GM21390 (cell line): ENCODE results near the gene OCSTAMP.

Experiments used
- ATAC-seq: cut with Tn5 transposase; IDR thresholded peaks from one replicate; pipeline ENCODE4 v1.9.1; 2021; ENCODE audit not compliant: unreplicated experiment

The OCSTAMP gene

DNA sequence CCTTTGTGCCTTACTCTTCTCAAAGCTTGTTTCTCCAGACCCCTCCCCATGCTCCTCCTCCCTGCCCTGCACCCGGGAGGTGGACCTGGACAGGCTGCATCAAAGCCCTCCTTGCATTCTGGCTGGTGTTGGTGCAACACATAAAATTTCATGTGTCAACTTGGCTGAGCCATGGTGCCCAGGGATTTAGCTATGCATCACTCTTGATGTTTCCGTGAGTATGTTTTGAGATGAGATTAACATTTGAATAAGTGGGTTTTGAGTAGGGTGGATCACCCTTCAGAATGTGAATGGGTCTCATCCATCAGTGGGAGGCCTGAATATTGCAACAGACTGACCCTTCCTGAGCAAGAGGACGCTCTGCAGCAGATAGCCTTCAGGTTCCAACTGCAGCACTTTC is 4.4 kb upstream of the OCSTAMP start:
- no peak for ATAC-seq

DNA sequence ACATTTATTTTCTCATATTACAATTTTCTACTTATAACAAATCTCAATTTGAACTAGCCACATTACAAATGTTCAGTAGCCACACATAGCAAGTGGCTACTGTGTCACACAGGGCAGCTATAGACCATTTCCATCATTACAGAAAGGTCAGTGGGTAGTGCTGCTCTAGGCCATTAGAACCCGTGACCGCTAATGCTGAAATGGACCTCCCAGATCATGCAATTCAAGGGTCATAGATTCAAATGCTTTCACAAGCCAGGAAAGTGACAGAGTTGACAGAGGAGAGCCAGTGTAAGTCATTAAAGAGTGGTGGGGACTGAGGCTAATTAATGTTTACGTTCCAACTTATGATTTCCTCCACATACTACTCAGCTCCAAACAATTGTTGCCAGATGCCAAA is 3.5 kb upstream of the OCSTAMP start:
- ATAC-seq: no peak

DNA sequence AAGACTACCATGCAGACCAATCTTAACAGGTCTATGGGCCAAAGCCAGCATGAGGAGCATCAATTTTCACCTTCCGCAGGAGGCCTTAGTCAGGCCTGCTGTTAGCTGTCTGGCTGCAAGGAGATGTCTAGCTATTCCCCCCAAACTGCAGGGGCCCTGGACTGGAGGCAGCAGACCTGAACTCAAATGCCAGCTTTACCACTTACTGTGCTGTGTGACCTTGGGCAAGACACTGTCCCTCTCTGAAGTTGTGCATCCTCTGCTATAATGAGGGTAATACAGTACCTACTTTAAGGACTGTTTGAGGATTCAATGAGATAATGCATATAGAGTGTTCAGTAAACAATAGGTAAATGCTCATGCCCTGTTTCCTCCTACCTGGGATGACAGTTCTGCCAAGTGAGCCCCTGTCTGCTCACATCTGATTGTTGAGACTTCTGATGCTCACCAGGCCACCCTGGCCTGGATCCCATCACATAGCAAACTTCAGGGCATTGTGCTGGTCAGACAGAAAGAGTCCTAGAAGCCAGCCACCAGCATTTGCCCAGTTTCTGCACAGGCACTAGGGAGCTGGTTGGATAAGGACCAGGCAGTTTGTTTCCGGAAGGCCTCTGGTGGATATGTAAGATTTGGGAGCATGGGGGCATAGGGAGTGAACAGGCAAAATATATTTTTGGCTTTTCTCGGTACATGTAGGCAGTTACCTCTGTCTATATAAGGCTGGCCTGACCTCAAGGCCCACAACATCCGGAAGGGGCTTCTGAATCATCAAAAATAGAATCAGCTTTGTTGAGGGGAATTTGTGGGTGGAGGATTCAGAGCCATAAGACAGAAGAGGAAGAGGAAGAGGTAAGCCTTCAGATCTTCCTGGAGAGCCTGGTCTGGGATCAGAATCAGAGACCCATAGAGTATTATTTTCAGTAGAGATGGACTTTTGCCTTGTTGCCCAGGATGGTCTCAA is 2.3 kb upstream of the OCSTAMP start:
- ATAC-seq: peak; percentile 76

DNA sequence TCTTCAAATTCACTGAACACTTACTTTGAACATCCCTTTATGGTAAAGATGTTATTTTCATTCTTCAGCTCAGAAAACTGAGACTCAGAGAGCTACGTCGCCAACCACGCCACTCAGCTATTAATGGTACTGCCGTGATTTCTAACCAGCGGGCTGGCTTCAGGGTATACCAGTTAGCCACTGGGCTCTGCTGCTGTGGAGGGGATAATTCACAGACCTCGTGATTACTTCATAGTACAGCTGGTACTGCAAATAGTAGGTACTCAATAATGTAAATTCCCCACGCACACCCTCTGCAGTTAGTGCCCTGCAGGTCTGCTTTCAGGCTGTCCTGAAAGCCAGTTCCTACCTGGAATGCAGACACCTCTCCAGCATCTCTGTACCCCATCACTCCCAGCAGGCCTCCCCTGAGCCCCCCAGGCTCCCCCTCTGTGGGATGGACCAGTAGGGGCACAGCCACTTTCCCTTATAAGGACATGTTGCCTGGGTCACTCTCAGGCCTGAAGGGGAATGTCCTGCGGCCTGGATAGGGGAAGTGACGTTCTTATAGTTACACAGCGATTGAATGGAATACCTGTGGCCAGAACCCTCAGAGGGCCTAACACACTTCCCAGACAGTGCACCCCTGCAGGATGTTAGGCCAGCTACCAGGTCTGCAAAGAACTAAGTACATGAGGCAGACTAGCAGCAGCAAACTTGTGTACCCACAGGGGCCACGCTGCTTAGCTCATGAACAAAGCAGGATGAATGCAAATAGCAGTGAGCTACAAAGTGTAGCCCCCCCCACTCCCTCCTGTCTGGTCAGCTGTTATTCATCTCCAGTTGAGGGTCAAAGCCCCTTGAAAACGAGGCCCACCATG is 1.3 kb upstream of the OCSTAMP start:
- ATAC-seq: no peak

DNA sequence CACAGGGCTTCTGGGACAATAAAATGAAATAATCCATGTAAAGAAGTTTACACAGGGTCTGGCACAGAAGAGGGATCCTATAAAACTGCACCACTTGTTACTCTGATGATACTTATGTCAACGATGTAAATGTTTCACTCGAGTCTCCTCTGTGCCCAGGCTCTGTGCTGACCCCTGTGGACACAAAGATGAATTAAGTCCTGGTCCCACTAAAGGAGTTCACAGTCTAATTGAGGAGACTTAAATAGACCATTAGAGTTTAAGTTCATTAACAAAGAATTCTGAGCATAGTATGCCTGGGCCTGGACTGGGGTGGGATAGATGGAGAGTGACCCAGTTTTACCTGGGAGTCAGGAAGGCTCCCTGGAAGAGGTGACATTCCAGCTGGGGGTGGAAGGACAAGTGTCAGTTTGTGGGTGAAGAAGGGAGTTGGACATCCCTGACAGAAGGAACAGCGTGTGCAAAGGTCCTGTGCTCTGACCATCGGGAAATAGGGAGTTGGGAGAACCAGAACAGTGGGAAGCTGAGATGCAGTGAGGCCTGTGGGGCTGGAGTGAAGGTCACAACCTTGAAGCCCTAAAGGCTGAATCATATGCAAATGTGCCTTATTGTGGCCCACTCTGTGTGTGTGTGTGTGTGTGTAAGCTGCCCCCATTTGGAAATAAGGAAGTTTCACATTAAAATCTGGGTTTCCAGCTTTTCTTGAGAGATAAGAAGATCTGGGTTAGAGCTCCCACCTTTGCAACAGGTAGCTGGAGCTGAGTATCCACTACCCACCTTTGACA is 1.1 kb downstream of the OCSTAMP start:
- no peak for ATAC-seq

DNA sequence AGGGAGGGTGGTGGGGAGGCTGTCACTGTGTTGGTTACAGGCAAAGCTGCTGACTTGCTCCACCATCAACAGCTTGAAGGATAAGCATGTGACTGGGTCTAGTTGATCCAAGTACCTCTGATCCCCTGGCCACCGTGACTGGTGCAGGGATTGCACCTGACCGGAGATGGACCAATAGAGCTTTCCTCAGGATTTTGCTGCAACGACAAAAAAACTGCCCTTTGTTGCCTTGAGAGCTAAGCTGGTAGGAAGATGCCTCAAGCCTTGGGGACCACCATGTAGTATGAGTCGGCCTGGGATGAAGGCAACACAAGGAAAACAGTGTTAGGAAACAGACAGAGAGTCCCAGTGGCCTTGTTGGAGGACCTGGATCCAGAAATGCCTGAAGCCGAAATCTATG is 1.8 kb downstream of the OCSTAMP start:
- ATAC-seq: no peak

DNA sequence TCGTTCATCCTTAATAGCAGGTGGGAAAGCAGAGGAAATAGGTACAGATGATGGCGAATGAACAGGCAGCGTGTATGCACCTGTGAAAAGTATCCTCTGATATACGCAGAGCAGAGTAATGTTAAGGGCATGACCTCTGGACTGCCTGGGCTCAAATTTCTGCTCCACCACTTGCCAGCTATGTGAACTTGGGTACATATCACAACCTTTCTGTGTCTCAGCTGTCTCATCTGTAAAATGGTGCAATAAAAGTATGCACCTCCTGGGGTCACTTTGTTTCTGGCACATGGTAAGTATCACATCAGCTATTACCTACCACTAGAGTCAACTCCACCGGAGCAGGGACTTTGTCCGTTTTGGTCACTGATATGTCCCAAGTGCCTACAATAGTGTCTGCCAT is 2.5 kb downstream of the OCSTAMP start:
- ATAC-seq: no peak

DNA sequence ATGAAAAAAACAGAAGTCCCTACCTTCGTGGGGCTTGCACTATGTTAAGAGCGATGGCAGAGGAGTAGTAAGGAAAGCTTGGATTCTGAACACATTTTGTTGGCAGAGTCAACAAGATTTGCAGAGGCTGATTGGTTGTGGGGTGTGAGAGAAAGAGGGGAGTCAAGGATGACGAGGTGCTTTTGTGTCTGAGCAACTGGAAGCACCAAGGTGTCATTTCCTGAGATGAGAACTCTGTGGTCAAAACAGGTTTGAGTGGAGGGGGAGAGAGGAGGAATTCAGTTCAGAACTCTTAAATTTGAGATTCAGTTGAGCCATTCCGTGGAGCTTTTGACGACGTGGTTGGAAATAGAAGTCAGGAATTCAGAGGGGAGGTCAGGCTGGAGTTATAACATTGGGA is 3.5 kb downstream of the OCSTAMP start:
- no peak for ATAC-seq

DNA sequence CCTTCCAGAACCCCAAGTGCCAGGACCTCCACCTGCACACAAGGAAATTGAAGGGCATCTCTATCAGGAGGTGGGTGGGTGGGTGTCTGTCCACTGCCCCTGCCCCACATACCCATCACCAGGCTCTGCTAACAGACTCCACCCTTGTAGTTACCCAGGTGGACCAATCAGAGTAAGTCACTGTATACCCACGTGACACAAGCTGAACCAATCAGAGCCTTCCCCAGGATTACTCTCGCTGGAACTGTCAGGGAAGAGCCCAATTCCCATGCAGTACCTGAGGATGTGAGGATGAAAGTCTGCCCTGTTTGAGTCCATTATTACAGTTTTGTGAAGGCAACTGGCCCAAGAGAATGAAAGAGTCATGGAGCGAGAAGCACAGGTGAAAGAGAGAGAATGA is 4.2 kb downstream of the OCSTAMP start:
- ATAC-seq: no peak

DNA sequence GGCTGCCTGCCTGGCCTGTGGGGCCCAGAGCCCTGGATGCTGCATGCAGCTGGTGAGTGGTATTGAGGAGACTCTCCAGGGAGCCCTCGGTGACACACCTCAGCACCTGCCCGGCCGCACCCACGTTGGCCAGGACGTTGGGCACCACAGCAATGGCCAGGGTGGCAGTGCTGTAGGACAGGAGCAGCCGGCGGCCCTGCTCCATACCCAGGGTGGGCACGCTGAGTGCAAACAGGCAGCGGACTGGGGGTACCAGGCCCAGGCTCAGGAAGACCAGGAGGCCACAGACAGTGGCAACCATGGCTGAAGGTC is 4.7 kb downstream of the OCSTAMP start:
- ATAC-seq: no peak

DNA sequence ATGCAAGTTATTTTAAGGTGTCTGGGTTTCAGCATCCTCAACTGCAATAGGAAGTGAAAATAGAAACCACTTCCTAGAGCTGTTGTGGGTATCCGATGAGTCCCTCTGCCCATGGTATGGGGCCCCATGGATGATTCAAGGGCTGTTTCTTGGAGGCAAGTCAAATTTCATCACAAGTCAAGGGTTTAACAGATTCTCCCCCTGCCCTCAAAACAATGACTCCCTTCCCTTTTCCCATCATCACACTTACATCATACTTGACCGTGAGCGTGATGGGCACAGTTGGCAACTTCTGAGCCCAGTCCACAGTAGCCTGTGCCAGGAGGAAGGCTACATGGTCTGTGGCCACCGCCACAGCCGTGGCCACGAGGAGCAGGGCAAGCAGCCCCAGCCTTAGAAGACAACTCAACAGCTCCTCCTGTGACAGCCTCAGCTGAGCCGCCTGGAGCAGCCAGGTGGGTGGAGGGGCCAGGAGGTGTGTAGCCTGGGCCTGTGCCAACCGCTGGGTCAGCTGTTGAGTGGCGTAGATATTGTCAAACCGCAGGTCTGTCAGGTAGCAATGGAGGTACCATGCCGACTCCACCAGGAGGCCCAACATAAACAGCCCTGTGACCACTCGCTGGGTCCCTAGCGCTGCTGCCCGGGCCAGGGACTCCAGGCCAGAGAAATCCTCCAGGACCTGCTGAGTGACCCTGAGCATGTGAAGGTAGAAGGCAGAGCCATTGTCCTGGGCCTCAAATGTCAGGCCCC is 5.2 kb downstream of the OCSTAMP start:
- no peak for ATAC-seq

DNA sequence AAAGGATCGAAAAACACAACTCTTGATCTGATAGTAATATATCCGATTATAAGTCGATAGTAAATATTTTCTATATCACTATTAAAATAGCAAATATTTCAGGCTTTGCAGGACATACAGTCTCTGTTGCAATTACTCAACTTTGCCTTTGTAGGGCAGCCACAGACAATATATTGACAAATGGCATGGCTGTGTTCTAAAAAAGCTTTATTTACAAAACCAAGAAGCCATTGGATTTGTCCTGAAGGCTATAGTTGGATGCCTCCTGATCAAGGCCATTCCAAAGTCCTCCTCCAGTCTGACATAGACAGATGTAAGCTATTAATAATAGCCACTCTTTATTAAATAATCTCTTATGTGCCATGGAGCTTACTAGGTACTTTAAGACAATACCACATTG is 5.9 kb downstream of the OCSTAMP start:
- no peak for ATAC-seq

DNA sequence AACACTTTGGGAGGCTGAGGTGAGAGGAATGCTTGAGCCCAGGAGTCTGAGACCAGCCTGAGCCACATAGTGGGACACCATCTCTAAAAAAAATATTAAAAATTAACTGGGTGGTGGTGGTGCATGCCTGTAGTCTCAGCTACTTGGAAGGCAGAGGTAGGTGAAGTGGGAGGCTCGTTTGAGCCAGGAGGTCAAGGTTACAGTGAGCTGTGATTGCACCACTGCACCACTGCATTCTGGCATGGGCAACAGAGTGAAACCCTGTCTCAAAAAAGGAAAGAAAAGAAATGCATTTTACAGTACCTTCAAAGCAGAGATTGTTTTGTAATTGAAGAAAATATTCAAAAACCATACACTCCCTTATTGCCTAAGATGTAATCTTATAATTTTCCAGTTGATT is 6.5 kb downstream of the OCSTAMP start:
- ATAC-seq: no peak

DNA sequence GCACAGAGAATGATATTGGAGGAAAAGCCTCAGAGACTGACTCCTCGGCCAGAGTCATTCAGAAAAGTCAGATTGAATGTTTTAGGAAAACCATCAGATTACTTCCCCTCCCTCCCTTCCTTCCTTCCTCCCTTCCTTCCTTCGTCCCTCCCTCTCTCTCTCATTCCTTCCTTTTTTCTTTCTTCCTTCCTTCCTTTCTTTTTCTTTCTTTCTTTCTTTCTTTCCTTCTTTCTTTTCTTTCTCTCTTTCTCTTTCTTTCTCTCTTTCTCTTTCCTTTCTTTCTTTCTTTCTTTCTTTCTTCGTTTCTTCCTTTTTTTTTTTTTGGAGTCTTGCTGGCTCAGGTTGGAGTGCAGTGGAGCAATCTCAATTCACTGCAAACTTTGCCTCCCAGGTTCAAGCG is 7.4 kb downstream of the OCSTAMP start:
- ATAC-seq: no peak

DNA sequence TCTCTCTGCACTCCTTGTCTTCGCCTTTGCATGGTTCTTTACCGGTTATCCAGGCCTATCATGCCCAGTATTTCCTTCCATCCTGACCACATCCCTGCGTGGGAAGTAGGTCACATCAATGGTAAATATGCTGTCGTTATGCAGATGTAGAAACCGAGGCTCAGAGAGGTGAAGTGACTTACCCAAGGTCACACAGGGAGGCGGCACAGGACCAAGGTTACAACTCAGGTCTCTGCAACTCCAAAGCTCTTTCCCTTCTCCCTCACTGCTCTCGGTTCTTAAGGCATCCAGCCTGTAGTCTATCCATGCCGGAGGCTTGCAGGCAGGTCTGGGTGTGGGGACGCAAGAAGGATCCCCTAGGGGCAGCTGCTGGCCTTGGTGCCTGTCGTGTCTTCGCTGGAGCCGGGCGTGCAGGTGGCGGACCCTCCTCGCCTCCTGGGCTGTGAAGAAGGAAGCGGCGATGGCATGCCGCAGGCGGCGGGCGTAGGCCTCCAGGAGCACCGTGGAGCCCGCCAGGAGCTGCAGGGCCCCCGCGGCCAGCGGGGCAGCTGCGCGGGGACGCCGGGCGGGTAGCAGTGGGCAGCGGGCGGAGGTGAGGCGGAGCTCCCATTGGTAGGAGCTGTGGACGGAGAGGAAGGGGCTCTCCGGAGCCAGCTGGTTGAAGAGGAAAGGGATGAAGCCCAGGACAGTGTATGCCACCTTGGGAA is 9.1 kb downstream of the OCSTAMP start:
- no peak for ATAC-seq

DNA sequence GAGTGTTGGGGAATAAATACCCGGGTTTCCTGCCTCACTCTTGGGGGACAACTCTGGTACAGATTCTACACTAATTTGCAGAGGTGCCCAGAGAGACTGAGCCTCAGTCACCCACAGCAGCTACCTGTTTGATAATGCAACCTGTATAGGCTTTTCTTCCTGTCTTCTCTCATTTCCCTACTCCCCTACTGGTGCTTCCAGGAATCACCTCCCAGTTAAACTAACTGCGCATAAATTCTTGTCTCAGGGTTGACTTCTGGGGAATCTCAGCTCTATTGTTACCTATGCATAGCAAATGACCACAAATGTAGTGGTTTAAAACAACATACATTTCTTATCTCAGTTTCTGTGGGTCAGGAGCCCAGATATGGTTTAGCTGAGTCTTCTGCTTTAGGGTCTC is 11.3 kb downstream of the OCSTAMP start:
- ATAC-seq: no peak

DNA sequence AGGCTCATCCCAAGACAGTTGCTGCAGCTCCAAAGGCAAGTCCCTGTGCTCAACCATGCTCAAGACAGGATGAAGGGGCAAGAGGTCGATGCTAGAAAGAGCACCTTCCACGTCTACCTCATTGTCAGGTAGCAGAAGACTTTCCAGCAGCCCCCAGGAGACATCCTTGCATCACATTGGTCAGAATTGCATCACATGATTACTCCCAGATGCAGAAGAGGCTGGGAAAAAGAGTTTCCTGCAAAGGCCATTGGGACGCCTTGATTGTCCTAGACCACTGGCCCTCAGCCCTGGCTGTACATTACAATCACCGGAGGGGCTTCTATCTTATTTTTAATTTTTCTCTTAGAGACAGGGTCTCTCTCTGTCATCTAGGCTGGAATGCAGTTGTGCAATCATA is 19.8 kb downstream of the OCSTAMP start:
- no peak for ATAC-seq

DNA sequence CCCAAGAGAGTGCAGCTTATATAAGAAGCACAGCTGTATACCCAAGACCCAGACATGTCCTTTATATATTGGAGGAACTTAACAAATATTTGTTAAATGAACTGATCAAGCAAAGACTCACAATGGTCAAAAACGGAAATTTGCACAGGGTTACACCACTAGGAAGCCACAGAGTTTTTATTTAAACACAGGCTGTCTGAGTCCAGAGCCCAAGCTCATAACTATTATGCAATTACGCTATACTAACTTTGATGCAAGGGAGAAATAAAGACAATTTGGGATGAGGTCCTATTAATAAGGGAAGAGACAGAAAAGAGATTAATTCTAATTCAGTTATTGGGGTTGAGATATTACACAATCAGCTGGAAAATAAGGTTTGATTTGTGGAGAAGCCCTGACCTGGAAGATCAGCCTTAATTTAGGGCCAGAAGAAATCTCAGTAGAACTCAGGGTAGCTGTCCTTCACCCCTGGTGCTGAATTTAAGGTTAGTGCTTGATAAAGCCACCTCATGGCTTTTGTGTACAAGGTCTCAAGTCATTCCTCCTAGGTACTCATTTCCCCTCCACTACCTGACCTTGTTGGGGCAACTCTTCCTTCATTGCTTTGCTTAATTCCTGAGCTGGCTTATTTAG is 26.6 kb downstream of the OCSTAMP start:
- ATAC-seq: no peak

DNA sequence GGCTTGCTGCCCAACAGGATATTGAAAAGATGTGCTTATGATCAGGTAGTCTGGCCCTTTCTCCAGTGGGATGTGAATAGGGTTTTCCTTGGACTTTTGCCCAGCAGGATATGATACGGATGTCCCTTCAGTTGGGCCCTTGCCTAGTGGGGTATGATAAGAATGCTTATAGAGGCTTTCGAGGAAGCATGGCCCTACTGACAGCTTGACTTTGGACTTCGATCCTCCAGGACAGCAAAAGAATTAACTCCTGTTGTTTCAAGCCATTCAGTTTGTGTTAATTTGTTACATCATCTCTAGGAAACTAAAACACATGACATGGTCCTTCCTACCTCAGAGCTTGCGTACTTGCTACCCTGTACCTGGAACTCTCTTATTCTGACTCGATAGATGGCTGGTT is 27.3 kb downstream of the OCSTAMP start:
- ATAC-seq: no peak
